ENCODE data around the gene SHOC2. TPM values are rescaled to one million over a fixed set of nuclear protein-coding genes. Genes with fewer than 3 reads are reported as not detected.

The SHOC2 gene
- total and polyA plus RNA-seq, 2 of the 8 experiments (the other 6 are each of a cell fraction or from before 2014, with no cell fraction given) = 7.6 to 28.2 TPM

GRCh38 chr10:110919971-110920881 is 822 bp downstream of the SHOC2 start:
- Histone ChIP-seq H3K27ac (ENCODE audit: low read depth, low read length) (0 out of 2 replicates have a peak overlapping the region, but pooled peaks have one; percentile 61), H2BK12ac (ENCODE audit: low read depth, low read length) (no peak overlapping the region), H4K8ac (ENCODE audit: extremely low read depth, insufficient read depth, low read length) (0 out of 2 replicates have a peak overlapping the region, but pooled peaks have one; percentile 11), H2AK5ac (ENCODE audit: low read depth, low read length) (no peak overlapping the region), H3K4me1 (replicated peaks in 1 of 4; ENCODE audit: control insufficient read depth in 3 of 4, insufficient read depth in 4 of 4, low read length in 3 of 4) (peaks cover 0 to 7% (median 4%) of the 10 kb centered on the region in 4 experiments; a peak in 5 of 7 replicates), H2BK120ac (replicated peaks; ENCODE audit: low read depth, low read length) (no peak overlapping the region), H3K27me3 (replicated peaks in 1 of 4; ENCODE audit: control insufficient read depth in 3 of 4, extremely low read depth in 1 of 4, insufficient read depth in 3 of 4, low read length in 3 of 4) (no peaks in the 10 kb centered on the region), H2AFZ (ENCODE audit: low read length) (no peak overlapping the region), H3K79me2 (ENCODE audit: control insufficient read depth in 1 of 2, insufficient read depth in 2 of 2, low read length in 2 of 2) (peaks cover 7 to 61% of the 10 kb centered on the region in 2 experiments; a peak in 3 of 4 replicates), H2BK5ac (ENCODE audit: low read depth, low read length) (peak overlapping the region; percentile 84), H3K56ac (replicated peaks; ENCODE audit: insufficient read length, low read depth, low read length) (no peak overlapping the region), H3K4me2 (ENCODE audit: insufficient read depth in 1 of 2, low read depth in 2 of 2, low read length in 2 of 2) (peak overlapping the region; percentile 64 to 82), H3K18ac (ENCODE audit: extremely low read depth, low read length) (peak overlapping the region; percentile 51; the same call in 1 of the 2 replicates), H3K9ac (replicated peaks in 1 of 4; ENCODE audit: extremely low read depth in 1 of 4, low read depth in 3 of 4, low read length in 3 of 4) (peak overlapping the region; percentile 61 to 82 (median 74); a peak in 6 of 7 replicates), H4K20me1 (replicated peaks in 1 of 2; ENCODE audit: control insufficient read depth in 1 of 2, insufficient read depth in 2 of 2, low read length in 2 of 2) (peaks cover 0 to 1% of the 10 kb centered on the region in 2 experiments), H3K4ac (replicated peaks; ENCODE audit: insufficient read length, low read depth, low read length) (no peak overlapping the region), H3K23ac (ENCODE audit: insufficient read length) (no peak overlapping the region), H3K23me2 (ENCODE audit: low read depth, low read length) (no peaks in the 10 kb centered on the region; the same call in 1 of the 2 replicates), H2BK15ac (ENCODE audit: low read length) (no peak overlapping the region), H3K14ac (ENCODE audit: insufficient read length) (no peak overlapping the region), H4K91ac (replicated peaks; ENCODE audit: insufficient read length, low read length) (no peak overlapping the region), H3K4me3 (ENCODE audit: extremely low read depth in 1 of 4, insufficient read depth in 2 of 4, low read depth in 3 of 4, low read length in 4 of 4) (peak overlapping the region; percentile 85 to 100 (median 98)), H3K36me3 (ENCODE audit: control insufficient read depth in 2 of 4, insufficient read depth in 4 of 4, low read length in 3 of 4) (no peaks in the 10 kb centered on the region), H4K5ac (ENCODE audit: insufficient read length, low read depth, low read length) (no peak overlapping the region), H3K9me3 (ENCODE audit: insufficient read depth in 2 of 2, low read depth in 1 of 2, low read length in 1 of 2) (no peaks in the 10 kb centered on the region), H3K79me1 (ENCODE audit: low read depth, low read length) (no peaks in the 10 kb centered on the region), H2BK20ac (ENCODE audit: low read length) (no peak overlapping the region)
- DNase-seq (ENCODE audit: low read depth in 1 of 2, low spot score in 2 of 2) (peak in 1 of 2 experiments; percentile 67), FAIRE-seq (no peak)
- WGBS, 2 experiments (ENCODE audit: extremely low coverage in 1 of 2, insufficient coverage in 1 of 2, insufficient read length in 1 of 2, insufficient replicate concordance in 2 of 2, low coverage in 1 of 2, low lambda C conversion rate in 2 of 2, missing lambda C conversion rate in 1 of 2) = 4% methylated on average over 25 of the region's 44 CpGs; no CpG with 5 or more reads in 1 of the 2 experiments
- ChIA-PET POLR2A (ENCODE audit: partially characterized antibody) (interaction anchor here (1.0 kb wide), 1 partner anchor 17 kb away, joined by 3 read pairs; no protein-coding TSS in a partner anchor), CTCF (ENCODE audit: partially characterized antibody) (no interaction called here)
- TF ChIP-seq FOSL1 (IDR thresholded peaks at IDR 0.05; ENCODE audit: insufficient read depth, low read depth, low read length) (no peak), RBBP5 (IDR thresholded peaks at IDR 0.05; ENCODE audit: borderline replicate concordance, low read depth, low read length) (peak; percentile 95), KDM4A (IDR thresholded peaks at IDR 0.05; ENCODE audit: low read depth, low read length, severe bottlenecking) (peak; percentile 40), SIN3A (conservative IDR thresholded peaks at IDR 0.05 in 1 of 2, IDR thresholded peaks at IDR 0.05 in 1 of 2; ENCODE audit: low read depth in 1 of 2, low read length in 2 of 2) (0 out of 4 replicates have a peak, but pooled peaks have one; percentile 8 to 44), HDAC2 (IDR thresholded peaks at IDR 0.05; ENCODE audit: borderline replicate concordance in 1 of 2, low read depth in 2 of 2, low read length in 2 of 2) (no peak), JUND (IDR thresholded peaks at IDR 0.05; ENCODE audit: low read length) (no peak), CEBPB (IDR thresholded peaks at IDR 0.05; ENCODE audit: low read depth, low read length) (no peak), NANOG (IDR thresholded peaks at IDR 0.05; ENCODE audit: insufficient read depth, low read depth, low read length, poor library complexity, severe bottlenecking) (no peak), POU5F1 (IDR thresholded peaks at IDR 0.05; ENCODE audit: low read depth, low read length) (no peak), ASH2L (IDR thresholded peaks at IDR 0.05; ENCODE audit: low read length) (peak; percentile 98)

Data from H1 (cell line).